Hematopoietic multipotent progenitor cell treated with erythropoietin and hydrocortisone succinate and interleukin-3 and kit ligand, for 8 days (in vitro differentiated cells): ENCODE results near the gene UGT2B28.

ENCODE experiments used
- DNase-seq: peaks from one replicate; pipeline ENCODE4 v3.0.0-alpha.2; 2015

Gene UGT2B28

GRCh38 chr4:69343558-69344420 lies 63.5 kb downstream of the UGT2B28 start:
- DNase-seq: peak; percentile 64
